HL-60 (cell line): ENCODE measurements around the gene TPR.

Source experiments
- DNase-seq, 2 experiments: peaks; one replicate each; pipeline ENCODE4 v3.0.0-alpha.2; 2010 to 2020; ENCODE audit warnings: low read depth in 1 of 2, low spot score in 1 of 2
- H3K27ac ChIP-seq: fragments of 250-450 bp; sonication (Bioruptor Pico); replicated peaks from 2 replicates; pipeline ENCODE4 v1.5.1; 2020; ENCODE audit warnings: mild to moderate bottlenecking, moderate library complexity
- H3K27me3 ChIP-seq: fragments of 250-450 bp; sonication (Bioruptor Pico); 2 replicates; pipeline ENCODE4 v1.5.1; 2021; ENCODE audit warnings: mild to moderate bottlenecking, moderate library complexity; ENCODE audit not compliant: insufficient read depth, poor library complexity, severe bottlenecking
- H3K4me3 ChIP-seq: replicated peaks from 2 replicates; pipeline ENCODE4 v1.5.1; 2011; ENCODE audit warnings: mild to moderate bottlenecking, control low read depth, low read length; ENCODE audit not compliant: insufficient read depth
- CTCF ChIP-seq: IDR thresholded peaks from one replicate; pipeline ENCODE4 v1.5.1; 2011; ENCODE audit warnings: low read length, control low read depth, inconsistent platforms; ENCODE audit not compliant: insufficient read depth
- GABPA ChIP-seq: IDR thresholded peaks from 2 replicates; pipeline ENCODE4 v1.6.1; 2012; ENCODE audit warnings: low read depth
- POLR2AphosphoS5 ChIP-seq: IDR thresholded peaks from 2 replicates; pipeline ENCODE4 v1.6.1; 2012; ENCODE audit warnings: low read depth
- SPI1 ChIP-seq: IDR thresholded peaks from 2 replicates; pipeline ENCODE4 v1.6.1; 2012; ENCODE audit warnings: low read depth, mild to moderate bottlenecking, borderline replicate concordance
- TF ChIP-seq, protein P1 (sequence below): IDR thresholded peaks from 2 replicates; pipeline ENCODE4 v1.6.1; 2012; ENCODE audit warnings: low read depth; ENCODE audit not compliant: insufficient replicate concordance

The TPR gene

DNA sequence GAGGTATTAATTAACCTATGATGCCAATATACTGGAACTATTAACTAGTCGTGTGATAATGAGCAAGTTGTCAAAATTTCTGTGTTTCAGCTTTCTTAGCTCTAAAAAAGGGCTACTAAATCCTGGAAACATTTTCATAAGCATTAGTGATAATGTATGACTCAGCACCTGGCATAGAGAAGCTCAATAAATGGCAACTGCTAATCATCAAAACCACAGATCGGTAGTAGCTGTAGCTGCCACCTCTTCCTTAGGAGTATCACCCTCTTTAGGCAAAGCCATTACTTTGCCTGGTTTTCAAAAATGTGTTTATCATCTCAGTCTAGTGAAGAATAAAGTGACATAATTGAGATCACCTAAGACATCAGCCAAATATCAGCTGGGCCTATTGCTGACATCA, 75.5 kb downstream of the TPR start:
- Histone ChIP-seq H3K27me3 (no peaks in the 10 kb centered on the region), H3K27ac (no peak overlapping the region), H3K4me3 (no peak overlapping the region)
- TF ChIP-seq POLR2AphosphoS5 (no peak), GABPA (no peak), SPI1 (no peak), CTCF (no peak)
- TF ChIP-seq, protein P1, sequence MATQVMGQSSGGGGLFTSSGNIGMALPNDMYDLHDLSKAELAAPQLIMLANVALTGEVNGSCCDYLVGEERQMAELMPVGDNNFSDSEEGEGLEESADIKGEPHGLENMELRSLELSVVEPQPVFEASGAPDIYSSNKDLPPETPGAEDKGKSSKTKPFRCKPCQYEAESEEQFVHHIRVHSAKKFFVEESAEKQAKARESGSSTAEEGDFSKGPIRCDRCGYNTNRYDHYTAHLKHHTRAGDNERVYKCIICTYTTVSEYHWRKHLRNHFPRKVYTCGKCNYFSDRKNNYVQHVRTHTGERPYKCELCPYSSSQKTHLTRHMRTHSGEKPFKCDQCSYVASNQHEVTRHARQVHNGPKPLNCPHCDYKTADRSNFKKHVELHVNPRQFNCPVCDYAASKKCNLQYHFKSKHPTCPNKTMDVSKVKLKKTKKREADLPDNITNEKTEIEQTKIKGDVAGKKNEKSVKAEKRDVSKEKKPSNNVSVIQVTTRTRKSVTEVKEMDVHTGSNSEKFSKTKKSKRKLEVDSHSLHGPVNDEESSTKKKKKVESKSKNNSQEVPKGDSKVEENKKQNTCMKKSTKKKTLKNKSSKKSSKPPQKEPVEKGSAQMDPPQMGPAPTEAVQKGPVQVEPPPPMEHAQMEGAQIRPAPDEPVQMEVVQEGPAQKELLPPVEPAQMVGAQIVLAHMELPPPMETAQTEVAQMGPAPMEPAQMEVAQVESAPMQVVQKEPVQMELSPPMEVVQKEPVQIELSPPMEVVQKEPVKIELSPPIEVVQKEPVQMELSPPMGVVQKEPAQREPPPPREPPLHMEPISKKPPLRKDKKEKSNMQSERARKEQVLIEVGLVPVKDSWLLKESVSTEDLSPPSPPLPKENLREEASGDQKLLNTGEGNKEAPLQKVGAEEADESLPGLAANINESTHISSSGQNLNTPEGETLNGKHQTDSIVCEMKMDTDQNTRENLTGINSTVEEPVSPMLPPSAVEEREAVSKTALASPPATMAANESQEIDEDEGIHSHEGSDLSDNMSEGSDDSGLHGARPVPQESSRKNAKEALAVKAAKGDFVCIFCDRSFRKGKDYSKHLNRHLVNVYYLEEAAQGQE, result no peak
- no peak for DNase-seq

- H3K27ac ChIP-seq, result no peak overlapping the region
- no peaks in the 10 kb centered on the region for H3K27me3 ChIP-seq
- no peak for DNase-seq
- H3K4me3 ChIP-seq, result no peak overlapping the region
- TF ChIP-seq POLR2AphosphoS5, result no peak
- TF ChIP-seq CTCF, result no peak
- TF ChIP-seq, protein P1, result no peak
- TF ChIP-seq SPI1, result no peak
- no peak for TF ChIP-seq GABPA
Measured at GRCh38 chr1:186298851-186299250, 76.2 kb downstream of the TPR start.

DNA sequence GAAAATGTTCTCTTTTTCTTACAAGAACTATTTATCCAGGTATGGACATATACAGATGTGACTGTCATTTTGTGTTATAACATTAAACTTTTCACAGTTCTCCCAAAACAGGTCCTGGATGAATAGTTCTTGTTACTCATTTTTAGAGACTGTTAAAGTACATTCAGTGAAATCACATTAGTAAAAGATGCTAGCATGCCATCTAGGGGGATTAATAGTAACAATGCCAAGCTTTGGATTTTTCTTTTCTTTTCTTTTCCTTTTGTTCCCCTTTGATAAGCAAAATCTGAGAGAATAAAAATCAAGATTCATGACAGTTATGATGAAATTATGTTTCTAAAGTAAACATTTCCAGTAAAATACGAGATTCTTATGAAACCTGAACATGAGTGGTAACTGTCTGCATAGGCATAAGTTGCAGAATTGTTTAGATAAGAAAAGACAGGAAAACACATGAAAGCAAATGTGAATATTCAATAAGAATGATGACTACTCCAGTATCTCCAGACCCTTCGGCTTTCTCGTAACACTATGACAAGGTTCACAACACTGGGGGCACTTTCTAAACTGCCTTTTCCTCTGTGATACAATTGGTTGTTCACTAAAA, 77.5 kb downstream of the TPR start:
- no peak for DNase-seq

More for the DNA sequence above, 77.5 kb downstream of the TPR start:
- no peak overlapping the region for H3K4me3 ChIP-seq
- H3K27ac ChIP-seq, result no peak overlapping the region
- no peak for TF ChIP-seq SPI1
- TF ChIP-seq GABPA, result no peak
- TF ChIP-seq, protein P1, result no peak
- no peak for TF ChIP-seq POLR2AphosphoS5
- TF ChIP-seq CTCF, result no peak
- H3K27me3 ChIP-seq, result no peaks in the 10 kb centered on the region
